Endothelial cell of umbilical vein (primary cell): ENCODE measurements around the gene CROCC2.

Source experiments
- CTCF ChIP-seq, 2 donors: IDR thresholded peaks; 1 replicate in 1 of 2; 2 replicates in 1 of 2; pipeline ENCODE4 v1.5.1; 2011; ENCODE audit warnings: low read length in 2 of 2, mild to moderate bottlenecking in 2 of 2, moderate library complexity in 2 of 2, control low read depth in 1 of 2, inconsistent platforms in 1 of 2, low read depth in 1 of 2; ENCODE audit not compliant: insufficient read depth in 1 of 2; ENCODE audit errors: extremely low read depth in 1 of 2
- EZH2 ChIP-seq: IDR thresholded peaks from 2 replicates; pipeline ENCODE4 v1.6.1; 2012; ENCODE audit warnings: borderline replicate concordance, low read depth, mild to moderate bottlenecking, moderate library complexity, low read length, inconsistent platforms; ENCODE audit not compliant: severe bottlenecking
- GATA2 ChIP-seq: IDR thresholded peaks from 2 replicates; pipeline ENCODE4 v1.7.0; 2011; ENCODE audit warnings: low read depth, mild to moderate bottlenecking, moderate library complexity, mixed read lengths, low read length; ENCODE audit not compliant: insufficient read length, insufficient read depth
- MAX ChIP-seq: IDR thresholded peaks from 2 replicates; pipeline ENCODE4 v1.6.1; 2011; ENCODE audit not compliant: insufficient read depth, insufficient read length
- POLR2A ChIP-seq: IDR thresholded peaks from 2 replicates; pipeline ENCODE4 v1.6.1; 2012; ENCODE audit warnings: low read depth, mild to moderate bottlenecking, control low read depth, low read length
- POLR2AphosphoS5 ChIP-seq: IDR thresholded peaks from 2 replicates; pipeline ENCODE4 v1.6.1; 2012; ENCODE audit warnings: low read depth, mild to moderate bottlenecking, control low read depth, low read length, moderate library complexity; ENCODE audit not compliant: insufficient read depth

GRCh38 chr2:240999873-241000541, 93.9 kb downstream of the CROCC2 start:
- TF ChIP-seq MAX (no peak), CTCF (IDR thresholded peaks at IDR 0.05; ENCODE audit: extremely low read depth in 1 of 2, insufficient read depth in 1 of 2, low read depth in 1 of 2, low read length in 2 of 2) (no peak), EZH2 (no peak), POLR2AphosphoS5 (no peak), POLR2A (no peak), GATA2 (no peak)
